ENCODE data around the gene USF3.
"Not testable (repeated sequence)": the region's sequence is repeated elsewhere in the genome, so short reads cannot be mapped to it uniquely, and the experiment has no call there.

Gene USF3

DNA sequence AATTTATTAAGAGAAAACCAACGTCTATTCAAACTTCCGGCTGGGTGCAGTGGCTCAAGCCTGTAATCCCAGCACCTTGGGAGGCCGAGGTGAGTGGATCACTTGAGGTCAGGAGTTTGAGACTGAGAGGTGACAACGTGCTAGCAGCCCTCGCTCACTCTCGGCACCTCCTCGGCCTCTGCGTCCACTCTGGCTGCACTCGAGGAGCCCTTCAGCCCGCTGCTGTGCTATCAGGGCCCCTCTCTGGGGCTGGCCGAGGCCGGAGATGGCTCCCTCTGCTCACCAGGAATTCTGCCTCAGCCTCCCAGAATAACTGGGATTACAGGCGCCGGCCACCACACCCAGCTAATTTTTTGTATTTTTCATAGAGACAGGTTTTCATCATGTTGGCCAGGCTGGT lies 58.7 kb downstream of the USF3 start:
- H3K4me3 ChIP-seq (replicated peaks; ENCODE audit: low read depth, low read length), result no peak overlapping the region
- TF ChIP-seq, protein P1, sequence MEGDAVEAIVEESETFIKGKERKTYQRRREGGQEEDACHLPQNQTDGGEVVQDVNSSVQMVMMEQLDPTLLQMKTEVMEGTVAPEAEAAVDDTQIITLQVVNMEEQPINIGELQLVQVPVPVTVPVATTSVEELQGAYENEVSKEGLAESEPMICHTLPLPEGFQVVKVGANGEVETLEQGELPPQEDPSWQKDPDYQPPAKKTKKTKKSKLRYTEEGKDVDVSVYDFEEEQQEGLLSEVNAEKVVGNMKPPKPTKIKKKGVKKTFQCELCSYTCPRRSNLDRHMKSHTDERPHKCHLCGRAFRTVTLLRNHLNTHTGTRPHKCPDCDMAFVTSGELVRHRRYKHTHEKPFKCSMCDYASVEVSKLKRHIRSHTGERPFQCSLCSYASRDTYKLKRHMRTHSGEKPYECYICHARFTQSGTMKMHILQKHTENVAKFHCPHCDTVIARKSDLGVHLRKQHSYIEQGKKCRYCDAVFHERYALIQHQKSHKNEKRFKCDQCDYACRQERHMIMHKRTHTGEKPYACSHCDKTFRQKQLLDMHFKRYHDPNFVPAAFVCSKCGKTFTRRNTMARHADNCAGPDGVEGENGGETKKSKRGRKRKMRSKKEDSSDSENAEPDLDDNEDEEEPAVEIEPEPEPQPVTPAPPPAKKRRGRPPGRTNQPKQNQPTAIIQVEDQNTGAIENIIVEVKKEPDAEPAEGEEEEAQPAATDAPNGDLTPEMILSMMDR (IDR thresholded peaks at IDR 0.05; ENCODE audit: low read length, missing control alignments), result no peak
- DNase-seq (ENCODE audit: low read depth), result no peak

DNA sequence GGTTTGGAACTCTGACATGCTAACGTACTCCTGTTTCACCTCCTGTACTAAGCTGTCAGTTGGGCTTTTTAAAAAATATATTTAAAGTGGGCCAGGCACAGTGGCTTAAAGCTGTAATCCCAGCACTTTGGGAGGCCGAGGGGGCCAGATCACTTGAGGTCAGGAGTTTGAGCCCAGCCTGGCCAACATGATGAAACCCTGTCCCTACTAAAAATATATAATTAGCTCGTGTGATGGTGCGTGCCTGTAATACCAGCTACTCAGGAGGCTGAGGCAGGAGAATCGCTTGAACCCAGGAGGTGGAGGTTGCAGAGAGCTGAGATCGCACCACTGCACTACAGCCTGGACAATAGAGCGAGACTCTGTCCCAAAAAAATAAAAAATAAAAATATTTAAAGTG lies 60.4 kb downstream of the USF3 start:
- not testable (repeated sequence) for DNase-seq (ENCODE audit: low read depth); H3K4me3 ChIP-seq (replicated peaks; ENCODE audit: low read depth, low read length)

DNA sequence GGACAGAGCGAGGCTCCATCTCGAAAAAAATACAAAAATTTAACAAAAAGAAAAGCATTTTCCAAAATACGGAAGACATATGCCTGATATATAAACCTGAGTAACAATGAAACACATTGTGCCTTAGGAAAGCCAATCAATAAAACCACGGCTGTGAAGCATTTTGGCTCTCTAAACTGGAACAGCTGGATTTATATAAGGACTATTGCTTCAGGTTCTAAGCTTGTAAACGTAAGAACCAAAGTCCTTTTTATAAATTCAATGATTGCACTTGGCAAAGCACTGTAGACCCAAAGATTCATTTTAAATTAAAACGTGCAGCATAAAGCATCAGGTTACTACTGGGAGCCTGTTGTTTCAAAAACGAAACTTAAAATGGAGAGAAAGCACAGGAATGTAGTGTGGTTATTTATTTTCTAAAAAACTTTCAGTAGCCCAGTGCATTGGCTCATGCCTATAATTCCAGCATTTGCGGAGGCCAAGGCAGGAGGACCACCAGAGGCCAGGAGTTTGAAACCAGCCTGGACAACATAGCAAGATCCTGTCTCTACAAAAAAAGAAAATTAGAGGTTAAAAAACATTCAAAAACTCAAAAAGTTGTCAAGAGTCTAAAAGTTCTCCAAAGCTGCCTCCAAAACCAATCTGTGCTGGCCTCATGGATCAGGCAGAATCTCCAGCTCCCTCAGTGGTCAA lies 61.5 kb downstream of the USF3 start:
- DNase-seq (ENCODE audit: low read depth), result no peak
- H3K4me3 ChIP-seq (replicated peaks; ENCODE audit: low read depth, low read length), result no peak overlapping the region
- TF ChIP-seq, protein P1 (IDR thresholded peaks at IDR 0.05; ENCODE audit: low read length, missing control alignments), result no peak

GRCh38 chr3:113631573-113631972 lies 64.9 kb downstream of the USF3 start:
- no peak overlapping the region for H3K4me3 ChIP-seq (replicated peaks; ENCODE audit: low read depth, low read length)
- TF ChIP-seq, protein P1 (IDR thresholded peaks at IDR 0.05; ENCODE audit: low read length, missing control alignments), result no peak
- no peak for DNase-seq (ENCODE audit: low read depth)

DNA sequence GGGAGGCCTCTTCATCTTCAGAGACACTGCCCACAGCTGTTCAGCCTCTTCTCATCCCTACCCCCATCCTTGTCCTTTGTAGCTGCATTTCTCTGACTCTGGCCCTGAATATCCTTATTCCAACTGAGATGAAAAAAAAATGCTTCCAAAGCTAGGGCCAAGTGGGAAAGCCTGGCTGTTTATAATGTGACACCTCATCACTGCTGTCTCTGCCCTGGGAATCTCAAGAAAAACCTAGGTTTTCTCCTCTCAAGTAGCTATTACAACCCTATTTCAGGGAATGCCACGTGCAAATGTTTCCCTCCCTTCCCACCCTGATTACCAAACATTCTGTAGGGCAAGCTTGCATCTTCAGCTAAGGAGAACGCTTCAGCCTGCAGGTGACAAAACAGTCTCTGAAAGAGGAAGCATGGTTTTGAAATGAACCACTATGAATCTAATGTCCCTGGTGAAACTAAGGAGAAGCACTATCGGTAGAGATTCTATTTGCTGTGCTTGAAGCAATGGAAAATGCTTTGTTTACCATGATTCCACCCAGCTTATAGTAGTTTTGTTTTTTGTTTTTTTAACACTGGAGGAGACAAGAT lies 65.4 kb downstream of the USF3 start:
- no peak for DNase-seq (ENCODE audit: low read depth)
- no peak overlapping the region for H3K4me3 ChIP-seq (replicated peaks; ENCODE audit: low read depth, low read length)
- TF ChIP-seq, protein P1 (IDR thresholded peaks at IDR 0.05; ENCODE audit: low read length, missing control alignments), result no peak

- DNase-seq (ENCODE audit: low read depth), result no peak
- TF ChIP-seq, protein P1 (IDR thresholded peaks at IDR 0.05; ENCODE audit: low read length, missing control alignments), result no peak
- H3K4me3 ChIP-seq (replicated peaks; ENCODE audit: low read depth, low read length), result no peak overlapping the region
These were observed 66.6 kb downstream of the USF3 start for GRCh38 chr3:113629584-113630421.

GRCh38 chr3:113628788-113629187 lies 67.7 kb downstream of the USF3 start:
- no peak for DNase-seq (ENCODE audit: low read depth)
- H3K4me3 ChIP-seq (replicated peaks; ENCODE audit: low read depth, low read length), result no peak overlapping the region
- TF ChIP-seq, protein P1 (IDR thresholded peaks at IDR 0.05; ENCODE audit: low read length, missing control alignments), result no peak

All from fibroblast of pulmonary artery (primary cell).